Umbilical cord (tissue), 2 donors: ENCODE data around the gene IGF2BP3. TPM values are rescaled to one million over a fixed set of nuclear protein-coding genes. Genes with fewer than 3 reads are reported as not detected.

ENCODE experiments used
- DNase-seq: peaks from one replicate; pipeline ENCODE4 v3.0.0-alpha.2; 2015; ENCODE audit warnings: low spot score
- total RNA-seq: library from RNA; depleted of rRNA; stranded (reverse); fragments of >200 nt; gene quantifications from one replicate; pipeline ENCODE4 v1.2.3, GENCODE V29; 2014; ENCODE audit warnings: low replicate concordance; ENCODE audit not compliant: insufficient read depth

Gene IGF2BP3
- total RNA-seq, 1 donor from 2014 or later: 51.3 TPM

- no peak for DNase-seq
These were observed 202.9 kb downstream of the IGF2BP3 start for GRCh38 chr7:23267357-23267756.

GRCh38 chr7:23266918-23267317 lies 203.4 kb downstream of the IGF2BP3 start:
- DNase-seq: no peak

GRCh38 chr7:23264916-23265458 lies 205.3 kb downstream of the IGF2BP3 start:
- DNase-seq: no peak

GRCh38 chr7:23261843-23262452 lies 208.3 kb downstream of the IGF2BP3 start:
- peak; percentile 53 for DNase-seq

GRCh38 chr7:23260371-23260770 lies 209.9 kb downstream of the IGF2BP3 start:
- DNase-seq: no peak

Other genes with a start within 250 kb of the IGF2BP3 start
- 77.5 TPM for gene GPNMB, start 223.7 kb downstream of the IGF2BP3 start, total RNA-seq
- gene MALSU1, start 171.2 kb downstream of the IGF2BP3 start, total RNA-seq: 49.4 TPM
- 59.7 TPM for gene TRA2A, start 61.5 kb upstream of the IGF2BP3 start, total RNA-seq
- 7.7 TPM for gene CCDC126, start 126.9 kb upstream of the IGF2BP3 start, total RNA-seq
- gene FAM221A, start 209.7 kb upstream of the IGF2BP3 start, total RNA-seq: 9.6 TPM
- gene STK31, start 239.7 kb upstream of the IGF2BP3 start, total RNA-seq: 2.6 TPM